ENCODE results near the gene MRPS23. TPM values are rescaled to one million over a fixed set of nuclear protein-coding genes. Genes with fewer than 3 reads are reported as not detected.

MRPS23 gene
- total and polyA plus RNA-seq, 2 of the 13 experiments (the other 11 are each of a cell fraction or from before 2014, with no cell fraction given) = 63.2 to 181 TPM

- TF ChIP-seq ZNF687 (CRISPR knock-in tag; IDR thresholded peaks at IDR 0.05) (peak; percentile 82), NFYB (CRISPR knock-in tag; IDR thresholded peaks at IDR 0.05) (no peak), PAXIP1 (CRISPR knock-in tag; conservative IDR thresholded peaks at IDR 0.05) (peak; percentile 84), ZNF367 (CRISPR knock-in tag; IDR thresholded peaks at IDR 0.05; ENCODE audit: borderline replicate concordance) (no peak), DRAP1 (CRISPR knock-in tag; IDR thresholded peaks at IDR 0.05) (no peak), HMGA1 (CRISPR knock-in tag; conservative IDR thresholded peaks at IDR 0.05) (no peak), EEA1 (CRISPR knock-in tag; IDR thresholded peaks at IDR 0.05; ENCODE audit: borderline replicate concordance) (no peak), ZNF124 (CRISPR knock-in tag; IDR thresholded peaks at IDR 0.05) (no peak), ZUFSP (CRISPR knock-in tag; IDR thresholded peaks at IDR 0.05; ENCODE audit: borderline replicate concordance) (no peak), PATZ1 (CRISPR knock-in tag; IDR thresholded peaks at IDR 0.05) (peak; percentile 95), HDAC1 (CRISPR knock-in tag; IDR thresholded peaks at IDR 0.05) (no peak; the same call in 1 of the 2 replicates), MEIS1 (CRISPR knock-in tag; IDR thresholded peaks at IDR 0.05; ENCODE audit: borderline replicate concordance) (peak; percentile 48; the same call in 1 of the 2 replicates), KDM5B (CRISPR knock-in tag; IDR thresholded peaks at IDR 0.05; ENCODE audit: borderline replicate concordance) (peak; percentile 54; the same call in 1 of the 2 replicates), HNRNPLL (IDR thresholded peaks at IDR 0.05; ENCODE audit: low read depth, low read length, poor library complexity, severe bottlenecking) (no peak), ZBTB26 (CRISPR knock-in tag; IDR thresholded peaks at IDR 0.05; ENCODE audit: borderline replicate concordance) (no peak)
These were observed 29.7 kb upstream of the MRPS23 start (continued) for GRCh38 chr17:57879437-57880085.

All from HepG2 (cell line).